Activated CD4-positive, alpha-beta T cell treated with anti-CD3 and anti-CD28 coated beads, Interleukin-2, amount 50 U/mL, for 16 hours (primary cell): ENCODE measurements around the gene RBMX2.
"Not testable (repeated sequence)": the region's sequence is repeated elsewhere in the genome, so short reads cannot be mapped to it uniquely, and the experiment has no call there.

Source experiments
- DNase-seq: peaks from one replicate; pipeline ENCODE4 v3.0.0-alpha.2; 2020

Gene RBMX2

DNA sequence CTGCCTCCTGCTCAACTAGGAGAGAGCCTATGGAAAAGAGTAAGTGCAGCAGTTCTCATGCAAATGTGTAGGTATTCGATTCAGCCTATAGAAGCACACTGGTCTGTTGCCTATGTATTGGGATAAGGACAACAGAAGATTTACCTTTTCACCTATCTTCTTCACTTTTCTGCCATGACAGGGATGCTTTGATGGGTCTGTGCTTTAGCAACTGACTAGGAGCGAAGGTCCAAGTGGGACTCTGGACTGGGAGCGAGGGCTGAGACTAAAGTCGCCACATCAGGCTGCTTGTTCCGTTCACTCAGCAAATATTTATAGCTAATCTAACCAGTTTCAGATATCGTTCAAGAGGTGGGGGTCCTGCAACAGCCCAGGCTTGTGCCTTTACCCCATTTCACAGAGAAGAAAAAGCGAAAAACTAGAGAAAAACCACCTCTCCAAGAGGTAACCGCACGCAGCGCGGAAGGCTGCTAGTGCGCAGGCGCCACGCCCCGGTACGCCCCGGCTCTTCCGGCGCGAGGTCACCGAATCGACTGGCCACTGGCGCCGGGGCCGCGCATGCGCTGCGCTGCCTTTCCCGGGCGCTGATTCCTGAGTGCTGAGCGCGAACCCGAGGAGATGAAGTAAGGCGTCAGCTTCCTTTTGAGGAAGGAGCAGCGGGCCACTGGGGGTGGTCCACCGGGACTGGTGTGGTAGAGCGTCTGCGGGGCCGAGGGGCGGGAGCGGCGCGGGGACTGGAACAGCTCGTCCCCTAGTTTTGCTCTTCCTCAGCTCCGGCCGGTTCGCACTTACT, at the start of gene RBMX2:
TSS of gene RBMX2 (plus strand) at position 573 of the 793 bp plus-strand sequence. CDS start at position 619, 46 bp downstream.
- peak; percentile 72 for DNase-seq

- DNase-seq, result not testable (repeated sequence)
These were observed 49.7 kb upstream of the RBMX2 start for GRCh38 chrX:130352050-130352449.

DNA sequence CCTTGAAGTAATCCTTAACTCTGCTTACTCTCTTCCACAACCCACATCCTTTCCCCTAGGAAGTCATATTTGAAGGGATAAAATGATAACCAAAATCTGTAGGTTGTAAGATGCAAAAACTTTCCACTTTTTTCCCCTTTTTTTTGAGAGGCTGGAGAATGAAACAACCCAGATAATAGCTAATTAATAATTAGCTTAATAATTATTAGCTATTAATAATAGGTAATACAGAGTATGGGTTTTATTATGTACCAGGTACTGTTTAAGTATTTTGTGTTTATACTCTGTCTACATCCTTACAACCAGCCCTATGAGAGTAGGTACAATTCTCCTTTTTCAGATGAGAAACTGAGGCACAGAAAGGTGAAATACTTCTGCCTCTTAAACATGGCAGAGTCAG, 25.7 kb upstream of the RBMX2 start:
- DNase-seq, result no peak

DNA sequence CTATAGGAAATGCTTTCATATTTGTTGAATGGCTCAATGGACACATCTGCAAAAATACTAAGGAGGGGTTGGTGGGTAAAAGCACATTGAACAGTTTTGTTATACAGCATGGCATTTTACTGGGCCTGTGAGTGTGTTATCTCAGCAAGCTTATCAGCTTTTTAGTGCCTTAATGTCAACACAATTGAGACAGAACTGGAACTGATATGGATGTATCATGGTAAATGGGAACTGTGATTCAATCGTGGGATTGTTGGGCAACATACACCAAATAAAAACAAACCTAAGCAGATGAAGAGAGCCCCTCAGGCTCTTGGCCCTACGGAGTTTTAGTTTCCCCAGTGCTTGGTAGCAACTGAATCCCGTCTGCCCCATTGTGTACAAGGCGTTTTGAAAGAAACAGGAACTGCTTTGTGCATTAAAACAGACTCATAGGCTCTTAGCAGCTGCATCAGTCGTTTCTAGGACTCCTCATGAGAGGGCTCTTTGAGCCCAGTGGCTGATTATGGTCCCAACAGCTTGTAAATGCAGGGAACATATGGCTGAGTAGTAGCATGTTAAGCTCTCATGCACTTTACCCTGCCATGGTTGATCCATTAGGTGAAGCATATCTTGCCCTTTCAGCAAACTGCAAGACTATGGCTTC, 23.6 kb upstream of the RBMX2 start:
- no peak for DNase-seq

- DNase-seq, result no peak
These were observed 16.3 kb upstream of the RBMX2 start, which contains the start of gene GPR119 for GRCh38 chrX:130385520-130385919. Gene GPR119 (minus strand): TSS chrX:130385674. CDS start chrX:130385447, 227 bp downstream.

DNA sequence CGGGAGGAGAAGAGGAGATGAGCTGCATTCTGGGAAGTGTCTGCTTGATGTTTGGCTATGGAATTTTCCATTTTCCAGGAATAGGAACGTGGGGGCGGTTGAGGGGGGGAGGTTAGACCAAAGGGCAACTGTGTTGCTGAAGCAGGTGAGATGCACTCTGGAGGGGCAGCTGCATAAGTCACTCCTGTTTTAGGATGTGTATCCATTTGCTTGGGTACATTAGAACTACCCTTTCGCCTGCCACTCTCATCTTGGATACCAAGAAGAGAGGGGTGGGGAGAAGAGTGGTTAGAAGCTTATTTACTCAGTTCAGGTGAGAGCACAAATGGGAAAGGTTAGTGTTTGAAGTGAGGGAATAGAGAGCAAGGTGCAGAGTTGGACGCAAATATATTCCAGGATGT, 15.4 kb upstream of the RBMX2 start:
- DNase-seq, result no peak

DNA sequence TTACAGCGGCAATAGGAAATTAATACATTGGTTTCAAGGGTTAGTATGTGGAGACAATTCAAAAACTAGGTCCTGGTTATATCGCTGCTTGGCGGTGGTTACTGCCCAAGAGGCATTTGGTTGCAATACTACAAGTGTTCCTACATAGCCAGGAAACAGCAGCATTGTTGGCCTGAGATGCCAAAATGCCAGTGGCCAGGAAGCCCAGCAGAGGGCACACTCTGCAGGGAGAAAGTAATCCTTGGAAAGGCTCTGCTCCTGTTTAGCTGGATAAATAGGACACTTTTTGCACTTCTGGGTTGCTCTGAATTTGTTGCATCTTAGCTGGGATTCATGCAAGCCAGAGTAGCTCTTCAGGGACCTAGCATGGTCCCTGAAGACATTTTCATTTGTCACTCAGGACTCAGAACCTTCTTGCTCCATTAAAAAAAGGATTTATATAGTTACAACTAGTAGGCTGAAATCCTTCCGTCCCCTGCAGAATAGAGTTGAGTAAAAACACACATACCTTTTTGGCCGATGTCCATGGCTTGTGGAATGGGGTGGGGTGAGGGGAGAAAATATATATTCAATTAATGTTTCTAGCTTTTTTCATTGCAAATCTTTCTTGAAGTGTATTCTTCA, 8.2 kb upstream of the RBMX2 start:
- no peak for DNase-seq

DNA sequence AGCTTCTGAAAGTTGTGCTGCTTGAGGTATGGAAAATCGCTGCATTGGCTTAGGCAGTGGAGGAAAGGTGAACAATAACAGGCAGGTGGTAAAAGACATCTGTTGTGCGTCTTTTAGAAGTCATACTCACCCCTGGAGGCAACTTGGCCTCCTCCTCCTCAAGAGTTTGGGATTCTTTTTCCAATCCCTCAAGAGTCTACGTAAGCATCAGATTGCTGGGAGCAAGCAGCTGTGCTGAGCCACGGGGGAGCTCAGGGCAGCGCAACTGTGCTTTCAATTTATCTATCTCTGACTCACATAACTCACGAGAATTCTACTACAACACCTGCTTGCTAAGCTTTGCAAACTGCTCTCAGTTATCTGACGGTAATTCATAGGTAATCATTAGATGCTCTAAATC, 6.4 kb upstream of the RBMX2 start:
- DNase-seq, result no peak

GRCh38 chrX:130402208-130402684, 459 bp downstream of the RBMX2 start:
- DNase-seq, result no peak

GRCh38 chrX:130413415-130413814, 11.6 kb downstream of the RBMX2 start:
- no peak for DNase-seq

- DNase-seq, result no peak
These were observed 13.0 kb downstream of the RBMX2 start for GRCh38 chrX:130414800-130415199.

GRCh38 chrX:130415201-130415600, 13.4 kb downstream of the RBMX2 start:
- DNase-seq, result peak; percentile 16

- no peak for DNase-seq
These were observed 15.0 kb downstream of the RBMX2 start for GRCh38 chrX:130416785-130417184.

DNA sequence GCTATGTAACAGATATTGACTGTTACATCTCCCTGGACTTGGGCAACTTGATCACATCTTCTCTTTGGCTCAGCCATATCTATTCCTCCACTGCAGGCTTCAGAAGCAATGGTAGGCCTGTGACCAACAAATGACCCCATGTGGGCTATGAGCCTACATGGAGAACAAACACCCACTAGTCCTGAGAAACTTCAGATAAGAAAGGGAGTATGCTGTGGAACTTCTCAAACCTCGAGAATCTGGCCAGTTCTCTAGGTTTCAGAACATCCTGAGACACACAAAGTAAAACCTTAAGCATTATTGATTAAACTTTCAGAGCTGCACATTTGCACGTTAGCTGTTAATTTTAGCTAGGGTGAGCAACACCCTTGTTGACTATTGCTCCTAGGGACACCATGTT, 16.3 kb downstream of the RBMX2 start:
- DNase-seq, result no peak

DNA sequence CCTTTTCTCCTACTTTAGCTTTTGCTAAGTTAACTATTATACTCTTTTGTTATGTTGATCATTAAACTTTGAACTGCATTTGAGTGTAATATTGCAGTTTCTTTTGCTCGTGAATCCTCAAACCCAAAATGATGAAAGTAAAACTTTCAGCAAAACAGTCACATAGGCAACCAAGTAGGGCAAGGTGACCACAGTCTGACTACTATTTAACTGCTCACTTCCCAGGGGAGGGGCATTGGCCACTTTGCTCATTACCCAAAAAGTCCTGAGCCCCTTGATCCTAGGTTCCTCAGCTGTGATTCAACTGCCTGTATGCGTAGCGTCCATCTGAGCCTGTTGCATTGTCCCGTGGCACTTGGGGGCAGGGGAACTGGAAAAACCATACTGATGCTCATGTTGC, 17.0 kb downstream of the RBMX2 start:
- no peak for DNase-seq

DNA sequence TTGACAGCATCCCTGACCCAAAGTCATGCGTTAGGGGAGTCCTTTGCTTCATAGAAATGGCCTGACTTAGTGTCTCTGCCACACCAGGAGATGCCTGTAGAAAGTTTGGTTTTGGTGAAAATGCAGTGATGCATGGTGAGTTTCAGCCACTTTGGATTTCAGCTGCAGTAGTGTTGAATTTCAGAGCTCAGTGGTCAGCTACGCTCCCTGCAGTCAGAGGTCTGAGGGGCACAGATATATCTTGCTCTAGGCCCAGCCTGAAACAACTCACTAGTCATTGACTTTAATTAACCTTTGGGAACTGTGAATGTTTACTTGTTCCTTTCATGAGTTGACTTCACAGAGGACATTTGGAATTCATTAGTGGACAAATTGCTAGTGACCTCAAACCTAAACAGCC, 17.5 kb downstream of the RBMX2 start:
- DNase-seq, result no peak

GRCh38 chrX:130426531-130426930, 24.7 kb downstream of the RBMX2 start:
- DNase-seq, result no peak

- DNase-seq, result not testable (repeated sequence)
These were observed 27.4 kb downstream of the RBMX2 start for GRCh38 chrX:130429236-130429635.

DNA sequence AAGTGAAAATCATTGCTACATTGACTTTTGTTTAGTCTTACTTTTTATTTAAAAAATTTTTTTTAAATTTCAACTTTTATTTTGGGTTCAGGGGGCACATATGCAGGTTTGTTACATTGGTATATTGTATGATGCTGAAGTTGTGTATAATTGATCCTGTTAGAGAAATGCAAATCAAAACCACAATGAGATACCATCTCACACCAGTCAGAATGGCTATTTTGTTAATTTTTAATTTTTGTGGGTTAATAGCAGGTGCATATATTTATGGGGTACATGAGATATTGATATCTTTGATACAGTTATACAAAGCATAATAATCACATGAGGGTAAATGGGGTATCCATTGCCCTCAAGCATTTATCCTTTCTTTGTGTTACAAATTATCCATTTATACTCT, 34.1 kb downstream of the RBMX2 start:
- DNase-seq, result no peak

DNA sequence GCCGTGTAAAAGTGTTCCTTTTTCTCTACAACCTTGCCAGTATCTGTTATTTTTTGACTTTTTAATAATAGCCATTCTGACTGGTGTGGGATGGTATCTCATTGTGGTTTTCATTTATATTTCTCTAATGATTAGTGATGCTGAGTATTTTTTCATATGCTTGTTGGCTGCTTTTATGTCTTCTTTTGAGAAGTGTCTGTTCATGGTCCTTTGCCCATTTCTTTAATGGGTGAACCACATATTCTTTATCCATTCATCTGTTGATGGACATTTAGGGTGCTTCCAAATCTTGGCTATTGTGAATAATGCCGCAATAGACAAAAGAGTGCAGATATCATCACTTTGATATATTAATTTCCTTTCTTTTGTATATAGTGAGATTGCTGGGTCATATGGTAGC, 36.2 kb downstream of the RBMX2 start:
- DNase-seq, result not testable (repeated sequence)

DNA sequence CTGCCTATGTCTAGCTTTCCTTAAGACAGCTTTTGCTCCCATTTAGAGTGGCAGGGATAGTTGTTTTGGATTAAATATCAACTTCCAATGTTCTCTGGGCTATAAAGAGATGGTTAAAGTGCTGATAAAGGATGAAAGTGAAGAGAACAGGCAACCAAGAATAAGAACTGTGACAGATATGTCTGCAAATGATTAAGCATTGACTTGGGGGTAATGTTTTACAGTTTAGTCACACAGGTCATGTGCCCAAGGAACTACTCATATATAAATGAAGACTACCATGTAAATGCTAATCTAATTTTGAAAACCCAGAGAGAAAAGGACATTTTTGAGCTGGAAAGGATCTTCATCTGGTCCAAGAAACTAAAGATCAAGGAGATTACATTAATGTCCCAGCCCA, 42.1 kb downstream of the RBMX2 start:
- no peak for DNase-seq

GRCh38 chrX:130444641-130445336, 43.0 kb downstream of the RBMX2 start:
- DNase-seq, result no peak

DNA sequence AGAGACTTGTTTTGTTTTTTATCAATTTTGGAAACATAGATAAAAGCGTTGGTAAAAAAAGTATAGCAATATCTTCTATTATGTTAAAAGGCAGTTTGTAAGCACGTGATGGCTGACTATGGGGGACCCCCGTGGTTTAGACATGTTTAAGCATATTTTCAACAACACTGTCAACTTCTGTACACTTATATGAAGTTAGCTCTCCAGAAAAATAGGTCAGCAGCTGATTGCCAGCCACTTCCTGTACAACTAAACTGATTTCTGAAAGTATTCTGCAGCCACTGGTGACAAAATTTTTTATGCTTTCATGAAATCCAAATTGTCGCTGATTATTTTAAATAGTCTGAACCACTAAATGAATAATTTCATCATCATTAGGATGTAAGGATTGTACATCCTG, 45.2 kb downstream of the RBMX2 start:
- DNase-seq, result no peak
